K562 (cell line): ENCODE data around the gene ZNF672. TPM values are rescaled to one million over a fixed set of nuclear protein-coding genes. Genes with fewer than 3 reads are reported as not detected.

ENCODE experiments used
- CTBP1 ChIP-seq: fragments of 450-650 bp; IDR thresholded peaks from 2 replicates; pipeline ENCODE4 v1.6.1; 2016; ENCODE audit warnings: borderline replicate concordance
- E2F5 ChIP-seq: sonication (generic); formaldehyde crosslinking; IDR thresholded peaks from 2 replicates; pipeline ENCODE4 v1.8.0; 2022; ENCODE audit warnings: mild to moderate bottlenecking, missing genetic modification reagents
- HNRNPK ChIP-seq: fragments of 200-400 bp; formaldehyde crosslinking; IDR thresholded peaks from one replicate; pipeline ENCODE4 v1.6.1; 2018; ENCODE audit warnings: mild to moderate bottlenecking, low read depth, low read length; ENCODE audit not compliant: poor library complexity, severe bottlenecking
- HOMEZ ChIP-seq: fragments of 250-450 bp; sonication (Bioruptor Pico); IDR thresholded peaks from 2 replicates; pipeline ENCODE4 v1.4.0; 2020; ENCODE audit warnings: mild to moderate bottlenecking, moderate library complexity
- NELFE ChIP-seq: IDR thresholded peaks from 2 replicates; pipeline ENCODE4 v1.6.1; 2011; ENCODE audit warnings: mild to moderate bottlenecking; ENCODE audit not compliant: insufficient read depth, insufficient read length
- NFIC ChIP-seq: fragments of 450-650 bp; IDR thresholded peaks from 2 replicates; pipeline ENCODE4 v1.6.1; 2017; ENCODE audit warnings: mild to moderate bottlenecking, inconsistent platforms
- PKNOX1 ChIP-seq: fragments of 450-650 bp; IDR thresholded peaks from 2 replicates; pipeline ENCODE4 v1.6.1; 2016
- PREB ChIP-seq: sonication (generic); formaldehyde crosslinking; IDR thresholded peaks from 2 replicates; pipeline ENCODE4 v1.8.1; 2023; ENCODE audit warnings: mild to moderate bottlenecking, missing genetic modification reagents
- PYGO2 ChIP-seq: fragments of 450-650 bp; IDR thresholded peaks from 2 replicates; pipeline ENCODE4 v1.6.1; 2016; ENCODE audit warnings: mild to moderate bottlenecking, missing genetic modification characterization, moderate library complexity, missing compliant biosample characterization
- SNAPC5 ChIP-seq: fragments of 250-450 bp; sonication (Bioruptor Pico); IDR thresholded peaks from 2 replicates; pipeline ENCODE4 v1.8.0; 2021; ENCODE audit warnings: moderate library complexity, mild to moderate bottlenecking, inconsistent platforms
- THAP12 ChIP-seq: fragments of 250-450 bp; sonication (Bioruptor Pico); IDR thresholded peaks from 2 replicates; pipeline ENCODE4 v1.9.0; 2021; ENCODE audit warnings: mild to moderate bottlenecking, inconsistent platforms
- ZFP91 ChIP-seq: sonication (generic); formaldehyde crosslinking; IDR thresholded peaks from 2 replicates; pipeline ENCODE4 v1.8.0; 2022; ENCODE audit warnings: mild to moderate bottlenecking, missing genetic modification reagents
- ZNF512 ChIP-seq: IDR thresholded peaks from 2 replicates; pipeline ENCODE4 v1.6.1; 2016; ENCODE audit warnings: missing genetic modification characterization, missing compliant biosample characterization
- ZNF561 ChIP-seq: fragments of 450-650 bp; formaldehyde crosslinking; conservative IDR thresholded peaks from 2 replicates; pipeline ENCODE4 v1.4.0; 2020; ENCODE audit warnings: mild to moderate bottlenecking, moderate library complexity
- polyA plus RNA-seq, 8 experiments: library from polyadenylated mRNA; depleted of rRNA in 4 of 8; stranded (reverse) in 5 of 8; unstranded in 3 of 8; fragments of >200 nt; fragmentation: Nextera tagmentation in 2 of 8; fragmentation: Illumina TruSeq in 1 of 8; extraction: Ambion mirVana in 2 of 8; extraction: Trizol in 1 of 8; gene quantifications; 2 replicates each; pipeline versions ENCODE4 v1.2.1 to v1.2.3, GENCODE V29; 2011 to 2014; ENCODE audit warnings: inconsistent platforms in 1 of 8, missing spikeins in 1 of 8
- total RNA-seq, 7 experiments: library from RNA; depleted of rRNA in 6 of 7; stranded (reverse); fragments of >200 nt in 6 of 7; fragmentation: Illumina TruSeq in 2 of 7; extraction: Trizol in 2 of 7; gene quantifications; 2 replicates each; pipeline versions ENCODE4 v1.2.1 to v1.2.3, GENCODE V29; 2011 to 2021; ENCODE audit warnings: low replicate concordance in 1 of 7

Gene ZNF672
- total and polyA plus RNA-seq, 9 of the 15 experiments (the other 6 are each of a cell fraction or from before 2014, with no cell fraction given) = 1.9 to 57.9 (median 24.1) TPM

- TF ChIP-seq HOMEZ (CRISPR knock-in tag) (no peak), PKNOX1 (peak; percentile 69), ZFP91 (peak; percentile 56; the same call in 1 of the 2 replicates), CTBP1 (0 out of 2 replicates have a peak, but pooled peaks have one; percentile 8), ZNF561 (no peak), NELFE (no peak), NFIC (no peak), SNAPC5 (CRISPR knock-in tag) (no peak), PREB (CRISPR knock-in tag) (no peak), E2F5 (CRISPR knock-in tag) (no peak), HNRNPK (no peak), ZNF512 (tag) (no peak), THAP12 (CRISPR knock-in tag) (no peak), PYGO2 (no peak; the same call in 1 of the 2 replicates)
Measured at GRCh38 chr1:248890549-248891498, 52.8 kb downstream of the ZNF672 start (continued).
